HL-60 (cell line): Measurements from ENCODE around the gene DCPS.
"Not testable (repeated sequence)": the region's sequence is repeated elsewhere in the genome, so short reads cannot be mapped to it uniquely, and the experiment has no call there.

Experiments
- DNase-seq, 2 experiments: peaks; one replicate each; pipeline ENCODE4 v3.0.0-alpha.2; 2010 to 2020; ENCODE audit warnings: low read depth in 1 of 2, low spot score in 1 of 2
- H3K27ac ChIP-seq: fragments of 250-450 bp; sonication (Bioruptor Pico); replicated peaks from 2 replicates; pipeline ENCODE4 v1.5.1; 2020; ENCODE audit warnings: mild to moderate bottlenecking, moderate library complexity
- H3K27me3 ChIP-seq: fragments of 250-450 bp; sonication (Bioruptor Pico); 2 replicates; pipeline ENCODE4 v1.5.1; 2021; ENCODE audit warnings: mild to moderate bottlenecking, moderate library complexity; ENCODE audit not compliant: insufficient read depth, poor library complexity, severe bottlenecking
- H3K4me3 ChIP-seq: replicated peaks from 2 replicates; pipeline ENCODE4 v1.5.1; 2011; ENCODE audit warnings: mild to moderate bottlenecking, control low read depth, low read length; ENCODE audit not compliant: insufficient read depth
- GABPA ChIP-seq: IDR thresholded peaks from 2 replicates; pipeline ENCODE4 v1.6.1; 2012; ENCODE audit warnings: low read depth
- POLR2AphosphoS5 ChIP-seq: IDR thresholded peaks from 2 replicates; pipeline ENCODE4 v1.6.1; 2012; ENCODE audit warnings: low read depth
- SPI1 ChIP-seq: IDR thresholded peaks from 2 replicates; pipeline ENCODE4 v1.6.1; 2012; ENCODE audit warnings: low read depth, mild to moderate bottlenecking, borderline replicate concordance
- TF ChIP-seq, protein P1 (sequence below): IDR thresholded peaks from one replicate; pipeline ENCODE4 v1.5.1; 2011; ENCODE audit warnings: low read length, control low read depth, inconsistent platforms; ENCODE audit not compliant: insufficient read depth
- TF ChIP-seq, protein P2 (sequence below): IDR thresholded peaks from 2 replicates; pipeline ENCODE4 v1.6.1; 2012; ENCODE audit warnings: low read depth; ENCODE audit not compliant: insufficient replicate concordance

DCPS gene

DNA sequence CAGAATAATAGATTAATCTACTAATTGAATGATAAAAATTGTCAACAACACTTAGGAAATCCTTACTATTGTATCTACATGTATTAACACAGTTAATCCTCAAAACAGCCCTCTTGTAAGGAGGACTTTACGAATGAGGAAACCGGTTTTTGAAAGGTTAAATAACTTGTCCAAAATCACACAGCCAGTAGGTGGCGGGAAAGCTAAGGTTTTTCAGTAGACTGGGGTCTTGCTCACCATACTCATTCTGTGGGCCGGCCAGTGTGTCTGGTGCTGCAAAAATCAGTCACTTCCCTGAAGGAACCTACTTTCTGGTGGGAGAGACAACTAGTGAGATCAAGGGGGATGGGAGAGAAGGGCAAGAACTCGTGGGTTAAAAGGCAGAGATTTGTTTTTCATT, 3.8 kb downstream of the DCPS start:
- no peak overlapping the region for H3K4me3 ChIP-seq
- no peaks in the 10 kb centered on the region for H3K27me3 ChIP-seq
- no peak overlapping the region for H3K27ac ChIP-seq
- peak in 1 of 2 experiments; percentile 75 for DNase-seq
- TF ChIP-seq, protein P1, sequence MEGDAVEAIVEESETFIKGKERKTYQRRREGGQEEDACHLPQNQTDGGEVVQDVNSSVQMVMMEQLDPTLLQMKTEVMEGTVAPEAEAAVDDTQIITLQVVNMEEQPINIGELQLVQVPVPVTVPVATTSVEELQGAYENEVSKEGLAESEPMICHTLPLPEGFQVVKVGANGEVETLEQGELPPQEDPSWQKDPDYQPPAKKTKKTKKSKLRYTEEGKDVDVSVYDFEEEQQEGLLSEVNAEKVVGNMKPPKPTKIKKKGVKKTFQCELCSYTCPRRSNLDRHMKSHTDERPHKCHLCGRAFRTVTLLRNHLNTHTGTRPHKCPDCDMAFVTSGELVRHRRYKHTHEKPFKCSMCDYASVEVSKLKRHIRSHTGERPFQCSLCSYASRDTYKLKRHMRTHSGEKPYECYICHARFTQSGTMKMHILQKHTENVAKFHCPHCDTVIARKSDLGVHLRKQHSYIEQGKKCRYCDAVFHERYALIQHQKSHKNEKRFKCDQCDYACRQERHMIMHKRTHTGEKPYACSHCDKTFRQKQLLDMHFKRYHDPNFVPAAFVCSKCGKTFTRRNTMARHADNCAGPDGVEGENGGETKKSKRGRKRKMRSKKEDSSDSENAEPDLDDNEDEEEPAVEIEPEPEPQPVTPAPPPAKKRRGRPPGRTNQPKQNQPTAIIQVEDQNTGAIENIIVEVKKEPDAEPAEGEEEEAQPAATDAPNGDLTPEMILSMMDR, result peak; percentile 21
- TF ChIP-seq GABPA, result no peak
- no peak for TF ChIP-seq POLR2AphosphoS5
- TF ChIP-seq SPI1, result peak; percentile 38; the same call in 1 of the 2 replicates

DNA sequence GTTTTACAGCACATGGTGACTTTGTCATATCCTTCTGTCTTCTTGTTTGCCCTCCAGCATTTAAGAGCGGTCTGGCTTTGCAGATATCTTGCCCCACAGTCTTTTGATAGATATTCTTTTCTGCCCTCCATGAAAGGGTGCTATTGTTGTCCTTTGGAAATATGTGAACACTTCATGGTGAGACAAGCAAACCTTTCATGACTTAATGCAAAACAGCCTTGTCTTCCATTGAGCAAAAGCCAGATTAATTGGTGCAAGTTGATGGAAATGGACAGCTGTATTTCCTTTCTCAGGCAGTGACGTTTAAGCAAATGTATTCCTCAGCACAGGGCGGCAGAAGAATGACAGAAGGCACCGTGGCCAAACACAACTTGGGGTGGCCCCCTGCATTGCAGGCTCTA, 4.4 kb downstream of the DCPS start:
- Histone ChIP-seq H3K27ac (no peak overlapping the region), H3K27me3 (no peaks in the 10 kb centered on the region), H3K4me3 (no peak overlapping the region)
- no peak for TF ChIP-seq SPI1
- TF ChIP-seq, protein P2, sequence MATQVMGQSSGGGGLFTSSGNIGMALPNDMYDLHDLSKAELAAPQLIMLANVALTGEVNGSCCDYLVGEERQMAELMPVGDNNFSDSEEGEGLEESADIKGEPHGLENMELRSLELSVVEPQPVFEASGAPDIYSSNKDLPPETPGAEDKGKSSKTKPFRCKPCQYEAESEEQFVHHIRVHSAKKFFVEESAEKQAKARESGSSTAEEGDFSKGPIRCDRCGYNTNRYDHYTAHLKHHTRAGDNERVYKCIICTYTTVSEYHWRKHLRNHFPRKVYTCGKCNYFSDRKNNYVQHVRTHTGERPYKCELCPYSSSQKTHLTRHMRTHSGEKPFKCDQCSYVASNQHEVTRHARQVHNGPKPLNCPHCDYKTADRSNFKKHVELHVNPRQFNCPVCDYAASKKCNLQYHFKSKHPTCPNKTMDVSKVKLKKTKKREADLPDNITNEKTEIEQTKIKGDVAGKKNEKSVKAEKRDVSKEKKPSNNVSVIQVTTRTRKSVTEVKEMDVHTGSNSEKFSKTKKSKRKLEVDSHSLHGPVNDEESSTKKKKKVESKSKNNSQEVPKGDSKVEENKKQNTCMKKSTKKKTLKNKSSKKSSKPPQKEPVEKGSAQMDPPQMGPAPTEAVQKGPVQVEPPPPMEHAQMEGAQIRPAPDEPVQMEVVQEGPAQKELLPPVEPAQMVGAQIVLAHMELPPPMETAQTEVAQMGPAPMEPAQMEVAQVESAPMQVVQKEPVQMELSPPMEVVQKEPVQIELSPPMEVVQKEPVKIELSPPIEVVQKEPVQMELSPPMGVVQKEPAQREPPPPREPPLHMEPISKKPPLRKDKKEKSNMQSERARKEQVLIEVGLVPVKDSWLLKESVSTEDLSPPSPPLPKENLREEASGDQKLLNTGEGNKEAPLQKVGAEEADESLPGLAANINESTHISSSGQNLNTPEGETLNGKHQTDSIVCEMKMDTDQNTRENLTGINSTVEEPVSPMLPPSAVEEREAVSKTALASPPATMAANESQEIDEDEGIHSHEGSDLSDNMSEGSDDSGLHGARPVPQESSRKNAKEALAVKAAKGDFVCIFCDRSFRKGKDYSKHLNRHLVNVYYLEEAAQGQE, result no peak
- TF ChIP-seq POLR2AphosphoS5, result no peak
- no peak for TF ChIP-seq GABPA
- TF ChIP-seq, protein P1, result no peak
- no peak for DNase-seq

DNA sequence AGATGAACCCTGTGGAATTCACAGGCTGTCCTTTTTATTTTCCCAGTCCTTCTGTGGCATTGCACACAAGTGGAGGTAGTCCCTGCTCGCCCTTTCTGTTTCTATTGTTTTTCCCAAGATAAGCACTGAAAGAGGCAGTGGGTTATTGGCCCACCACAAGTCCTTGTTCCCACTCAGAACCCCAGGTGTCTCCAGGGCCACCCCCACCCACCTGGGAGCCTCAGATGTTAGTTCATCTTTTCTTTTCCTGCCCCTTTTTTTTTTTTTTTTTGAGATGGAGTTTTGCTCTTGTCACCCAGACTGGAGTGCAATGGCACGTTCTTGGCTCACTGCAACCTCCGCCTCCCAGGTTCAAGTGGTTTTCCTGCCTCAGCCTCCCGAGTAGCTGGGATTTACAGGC, 4.9 kb downstream of the DCPS start:
- not testable (repeated sequence) for H3K4me3 ChIP-seq, H3K27ac ChIP-seq, H3K27me3 ChIP-seq, DNase-seq

DNA sequence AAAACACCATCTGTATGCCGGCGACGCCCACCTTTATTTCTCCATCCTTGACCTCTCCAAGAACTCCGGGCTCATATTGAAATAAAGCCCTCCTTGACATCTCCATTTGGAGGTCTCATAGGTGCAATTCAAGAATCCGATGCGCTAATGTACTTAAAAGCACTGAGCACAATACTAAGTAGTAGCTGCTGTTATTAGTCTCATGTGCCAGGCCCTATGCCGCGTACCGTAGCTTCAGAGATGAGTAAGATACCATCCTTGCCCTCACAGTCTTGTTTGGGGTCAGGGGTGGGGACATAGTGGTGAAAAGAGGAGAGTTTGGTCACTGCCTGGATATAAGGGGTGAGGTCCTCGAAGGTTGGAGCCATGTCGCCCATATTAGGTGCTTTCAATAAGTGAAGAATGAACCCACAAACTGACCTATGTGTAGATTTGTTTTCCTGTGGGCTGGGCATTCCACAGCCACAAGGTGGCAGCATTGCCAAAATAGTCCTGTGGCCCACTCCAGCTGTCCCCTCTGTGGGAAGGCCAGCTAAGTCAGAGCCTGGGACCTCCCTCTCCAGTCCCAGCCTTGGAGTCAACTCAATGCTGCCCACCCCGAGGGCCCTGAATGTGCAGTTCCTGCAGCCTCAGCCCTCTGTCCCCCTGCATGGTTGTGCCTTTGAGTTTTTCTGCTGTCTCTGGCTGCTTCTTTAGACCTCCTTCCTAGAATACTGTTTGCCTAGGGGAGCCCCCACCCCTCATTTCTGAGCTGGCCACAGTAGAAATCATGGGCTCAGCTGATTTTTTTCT, 6.5 kb downstream of the DCPS start:
- TF ChIP-seq POLR2AphosphoS5, result peak; percentile 19; the same call in 1 of the 2 replicates
- TF ChIP-seq SPI1, result no peak
- TF ChIP-seq GABPA, result no peak
- TF ChIP-seq, protein P2, result no peak
- TF ChIP-seq, protein P1, result peak; percentile 97
- no peak overlapping the region for H3K4me3 ChIP-seq
- no peaks in the 10 kb centered on the region for H3K27me3 ChIP-seq
- peak overlapping the region; percentile 81 for H3K27ac ChIP-seq
- DNase-seq, result peak; percentile 65 to 85
